ENCODE results near the gene PPM1L.
"Not testable (repeated sequence)": the region's sequence is repeated elsewhere in the genome, so short reads cannot be mapped to it uniquely, and the experiment has no call there.

PPM1L gene

GRCh38 chr3:160755776-160756304, at the start of gene PPM1L:
PPM1L (plus strand) TSS chr3:160756231.
- DNase-seq: peak; percentile 54

GRCh38 chr3:160707187-160707794, 48.7 kb upstream of the PPM1L start:
- no peak for DNase-seq

GRCh38 chr3:160709477-160710182, 46.4 kb upstream of the PPM1L start:
- no peak for DNase-seq

- DNase-seq: not testable (repeated sequence)
Observed at GRCh38 chr3:160713144-160713543, 42.9 kb upstream of the PPM1L start.

GRCh38 chr3:160719710-160720109, 36.3 kb upstream of the PPM1L start:
- no peak for DNase-seq

- no peak for DNase-seq
Observed at GRCh38 chr3:160720123-160720746, 35.8 kb upstream of the PPM1L start.

GRCh38 chr3:160722331-160722730, 33.7 kb upstream of the PPM1L start:
- DNase-seq: no peak

GRCh38 chr3:160725338-160725737, 30.7 kb upstream of the PPM1L start:
- DNase-seq: no peak

- no peak for DNase-seq
Observed at GRCh38 chr3:160735826-160736225, 20.2 kb upstream of the PPM1L start.

GRCh38 chr3:160738048-160738447, 18.0 kb upstream of the PPM1L start:
- no peak for DNase-seq

- no peak for DNase-seq
Observed at GRCh38 chr3:160739079-160739478, 17.0 kb upstream of the PPM1L start.

- DNase-seq: no peak
Observed at GRCh38 chr3:160746976-160747375, 9.1 kb upstream of the PPM1L start.

GRCh38 chr3:160747422-160747821, 8.6 kb upstream of the PPM1L start:
- DNase-seq: no peak

- no peak for DNase-seq
Observed at GRCh38 chr3:160748231-160748630, 7.8 kb upstream of the PPM1L start.

- no peak for DNase-seq
Observed at GRCh38 chr3:160748787-160749186, 7.2 kb upstream of the PPM1L start.

GRCh38 chr3:160753953-160754352, 2.1 kb upstream of the PPM1L start:
- no peak for DNase-seq

- no peak for DNase-seq
Observed at GRCh38 chr3:160754371-160754854, 1.6 kb upstream of the PPM1L start.

GRCh38 chr3:160754855-160755747, 930 bp upstream of the PPM1L start:
- DNase-seq: peak; percentile 91

GRCh38 chr3:160757233-160758106, 1.4 kb downstream of the PPM1L start:
- DNase-seq: no peak

GRCh38 chr3:160758929-160759577, 3.0 kb downstream of the PPM1L start:
- no peak for DNase-seq

- no peak for DNase-seq
Observed at GRCh38 chr3:160763073-160763472, 7.0 kb downstream of the PPM1L start.
